Activated naive CD4-positive, alpha-beta T cell treated with anti-CD3 and anti-CD28 coated beads for 36 hours (primary cell): ENCODE data around the gene NRXN3. TPM values are rescaled to one million over a fixed set of nuclear protein-coding genes. Genes with fewer than 3 reads are reported as not detected.

Experiments used
- CTCF ChIA-PET: fragments of 350-600 bp; sonication (Branson Sonifier 250); formaldehyde crosslinking; loops from one replicate; lab custom pipeline; 2021; ENCODE audit warnings: antibody characterized with exemption; lab: Charles Lee
- DNase-seq: peaks from one replicate; pipeline ENCODE4 v3.0.0-alpha.2; 2020
- H3K27ac Mint-ChIP-seq: one replicate; pipeline ENCODE4 v1.8.0; 2021; ENCODE audit warnings: mild to moderate bottlenecking, mixed read lengths
- H3K27me3 Mint-ChIP-seq: one replicate; pipeline ENCODE4 v1.8.0; 2021; ENCODE audit warnings: low read depth, mixed read lengths
- H3K36me3 Mint-ChIP-seq: one replicate; pipeline ENCODE4 v1.8.0; 2021; ENCODE audit warnings: low read depth, mixed read lengths
- H3K4me1 Mint-ChIP-seq: one replicate; pipeline ENCODE4 v1.8.0; 2021; ENCODE audit warnings: low read depth, mixed read lengths
- H3K4me3 Mint-ChIP-seq: one replicate; pipeline ENCODE4 v1.8.0; 2021; ENCODE audit warnings: mild to moderate bottlenecking, moderate library complexity, mixed read lengths
- H3K9me3 Mint-ChIP-seq: one replicate; pipeline ENCODE4 v1.8.0; 2021; ENCODE audit warnings: mixed read lengths
- intact Hi-C: fragments of 100-400 bp; cut with micrococcal nuclease; formaldehyde crosslinking; loops from one replicate; pipeline ENCODE4 v1.15.1; 2023
- total RNA-seq, 2 experiments: library from RNA; stranded (reverse); gene quantifications; one replicate each; pipeline ENCODE4 v1.2.3, GENCODE V29; 2021

NRXN3 gene
- total RNA-seq, 2 experiments from 2014 or later: not detected

DNA sequence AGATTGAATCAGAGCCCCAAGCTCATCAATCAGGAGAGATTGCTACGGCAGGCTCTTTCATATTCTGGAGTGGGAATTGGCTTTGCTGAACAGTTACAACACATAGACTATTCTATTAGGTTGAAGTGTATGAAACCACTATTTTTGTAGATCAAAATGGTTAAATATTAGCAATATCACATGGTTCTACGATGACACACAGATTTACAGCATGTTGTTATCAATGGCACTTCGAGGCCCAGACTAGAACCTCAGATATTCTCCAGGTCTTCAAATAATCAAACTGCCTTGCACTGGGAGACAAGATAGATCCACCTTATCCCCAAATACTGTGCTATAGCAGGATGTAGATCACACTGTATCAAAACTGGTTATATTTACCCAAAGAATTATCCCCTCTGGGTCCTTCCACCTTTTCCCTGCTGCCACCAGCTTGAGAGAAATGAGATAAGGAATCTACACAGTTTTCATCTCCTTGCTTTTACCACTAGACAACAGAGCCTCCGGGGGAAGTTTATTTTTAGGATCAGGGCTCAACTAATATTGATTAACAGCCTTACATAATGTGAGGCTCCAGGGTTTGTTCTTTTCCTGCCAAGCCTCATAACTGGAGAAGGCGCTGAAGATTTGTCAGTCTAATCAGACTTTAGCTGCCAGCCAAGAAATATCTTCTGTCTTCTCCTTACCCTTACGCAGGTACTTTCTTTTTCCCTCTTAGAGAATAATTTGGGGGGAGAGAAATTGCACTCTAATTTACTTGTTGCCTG, 1534.1 kb downstream of the NRXN3 start:
- Mint-ChIP-seq H3K27ac (no peak overlapping the region), H3K4me1 (no peaks in the 10 kb centered on the region), H3K9me3 (peaks cover 2% of the 10 kb centered on the region), H3K4me3 (no peak overlapping the region), H3K36me3 (no peaks in the 10 kb centered on the region), H3K27me3 (no peaks in the 10 kb centered on the region)
- intact Hi-C loops: no loop called here
- CTCF ChIA-PET: no interaction called here
- DNase-seq: no peak

- peaks cover 2% of the 10 kb centered on the region for H3K9me3 Mint-ChIP-seq
- no peak overlapping the region for H3K4me3 Mint-ChIP-seq
- CTCF ChIA-PET: no interaction called here
- H3K27ac Mint-ChIP-seq: no peak overlapping the region
- intact Hi-C loops: no loop called here
- no peaks in the 10 kb centered on the region for H3K4me1 Mint-ChIP-seq
- H3K36me3 Mint-ChIP-seq: no peaks in the 10 kb centered on the region
- no peak for DNase-seq
- no peaks in the 10 kb centered on the region for H3K27me3 Mint-ChIP-seq
These were observed 1535.1 kb downstream of the NRXN3 start for GRCh38 chr14:79705126-79705894.

DNA sequence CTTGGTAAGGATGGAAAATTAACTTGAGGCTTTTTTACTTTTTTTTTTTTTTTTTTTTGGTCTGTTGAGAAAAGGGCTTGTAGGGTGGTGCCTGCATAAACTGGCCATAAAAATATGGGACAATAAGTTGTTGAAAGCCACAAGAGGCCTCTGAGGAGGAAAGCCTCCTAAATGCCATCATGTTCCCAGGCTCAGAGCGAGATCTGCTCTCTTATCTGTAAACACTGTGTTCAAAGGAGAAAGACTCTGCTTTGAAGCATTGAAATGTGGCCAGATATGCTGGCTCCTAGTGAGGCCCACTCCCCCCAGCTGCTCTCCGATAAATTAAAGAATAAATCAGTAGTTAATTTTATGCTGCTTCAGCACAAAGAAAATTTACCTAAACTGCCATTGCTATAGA, 1536.2 kb downstream of the NRXN3 start:
- H3K27me3 Mint-ChIP-seq: no peaks in the 10 kb centered on the region
- no peak for DNase-seq
- peaks cover 2% of the 10 kb centered on the region for H3K9me3 Mint-ChIP-seq
- no peaks in the 10 kb centered on the region for H3K4me1 Mint-ChIP-seq
- no peak overlapping the region for H3K27ac Mint-ChIP-seq
- CTCF ChIA-PET: no interaction called here
- H3K4me3 Mint-ChIP-seq: no peak overlapping the region
- no peaks in the 10 kb centered on the region for H3K36me3 Mint-ChIP-seq
- intact Hi-C loops: no loop called here

DNA sequence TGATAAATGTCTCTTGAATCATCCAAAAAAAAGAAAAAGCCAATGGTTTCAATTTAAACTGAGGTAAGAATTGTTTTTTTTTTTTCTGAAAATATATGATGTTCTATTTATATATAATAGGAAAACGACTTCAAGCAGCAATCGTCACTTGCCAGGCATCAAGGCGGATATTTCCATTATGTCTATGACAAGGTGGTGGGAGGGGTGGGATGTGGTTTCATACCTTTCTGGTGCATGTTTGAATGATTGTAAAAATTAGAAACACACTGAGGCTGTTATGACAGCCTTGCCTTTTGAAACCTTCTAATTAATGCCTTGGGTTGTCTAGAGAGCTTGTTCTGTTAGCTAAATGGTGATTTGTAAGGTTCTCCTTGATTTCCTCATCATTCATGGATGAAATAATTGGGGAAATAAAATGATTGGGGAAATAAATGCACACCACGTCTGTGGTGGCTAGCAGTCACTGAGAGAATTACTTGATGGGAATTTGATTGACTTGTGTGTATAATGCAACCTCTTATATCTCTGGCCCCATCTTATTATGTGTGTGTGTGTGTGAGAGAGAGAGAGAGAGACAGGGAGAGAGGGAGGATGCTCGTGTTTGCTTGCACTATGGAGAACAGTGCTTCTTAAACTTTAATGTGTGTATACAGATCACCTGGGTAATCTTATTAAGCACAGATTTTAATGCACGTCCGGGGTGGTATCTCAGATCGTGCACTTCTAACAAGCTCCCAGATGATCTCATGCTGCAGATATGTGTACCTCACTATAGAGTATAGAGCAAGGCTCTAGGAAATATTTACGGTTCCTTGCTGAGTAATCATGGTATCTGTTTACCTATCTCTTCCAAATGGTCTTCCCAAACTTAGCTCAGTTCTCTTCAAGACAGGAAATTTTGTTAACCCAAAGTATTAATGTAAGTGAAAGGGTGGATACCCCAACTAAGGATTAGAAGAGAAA, 1538.5 kb downstream of the NRXN3 start:
- H3K4me3 Mint-ChIP-seq: no peak overlapping the region
- H3K27me3 Mint-ChIP-seq: no peaks in the 10 kb centered on the region
- intact Hi-C loops: no loop called here
- no peak for DNase-seq
- no peaks in the 10 kb centered on the region for H3K36me3 Mint-ChIP-seq
- peaks cover 2% of the 10 kb centered on the region for H3K9me3 Mint-ChIP-seq
- CTCF ChIA-PET: no interaction called here
- no peaks in the 10 kb centered on the region for H3K4me1 Mint-ChIP-seq
- H3K27ac Mint-ChIP-seq: no peak overlapping the region

- H3K4me3 Mint-ChIP-seq: no peak overlapping the region
- no peak for DNase-seq
- H3K9me3 Mint-ChIP-seq: peaks cover 2% of the 10 kb centered on the region
- intact Hi-C loops: no loop called here
- no peaks in the 10 kb centered on the region for H3K36me3 Mint-ChIP-seq
- H3K4me1 Mint-ChIP-seq: no peaks in the 10 kb centered on the region
- H3K27me3 Mint-ChIP-seq: no peaks in the 10 kb centered on the region
- no peak overlapping the region for H3K27ac Mint-ChIP-seq
- CTCF ChIA-PET: no interaction called here
These were observed 1539.4 kb downstream of the NRXN3 start for GRCh38 chr14:79709573-79709972.

DNA sequence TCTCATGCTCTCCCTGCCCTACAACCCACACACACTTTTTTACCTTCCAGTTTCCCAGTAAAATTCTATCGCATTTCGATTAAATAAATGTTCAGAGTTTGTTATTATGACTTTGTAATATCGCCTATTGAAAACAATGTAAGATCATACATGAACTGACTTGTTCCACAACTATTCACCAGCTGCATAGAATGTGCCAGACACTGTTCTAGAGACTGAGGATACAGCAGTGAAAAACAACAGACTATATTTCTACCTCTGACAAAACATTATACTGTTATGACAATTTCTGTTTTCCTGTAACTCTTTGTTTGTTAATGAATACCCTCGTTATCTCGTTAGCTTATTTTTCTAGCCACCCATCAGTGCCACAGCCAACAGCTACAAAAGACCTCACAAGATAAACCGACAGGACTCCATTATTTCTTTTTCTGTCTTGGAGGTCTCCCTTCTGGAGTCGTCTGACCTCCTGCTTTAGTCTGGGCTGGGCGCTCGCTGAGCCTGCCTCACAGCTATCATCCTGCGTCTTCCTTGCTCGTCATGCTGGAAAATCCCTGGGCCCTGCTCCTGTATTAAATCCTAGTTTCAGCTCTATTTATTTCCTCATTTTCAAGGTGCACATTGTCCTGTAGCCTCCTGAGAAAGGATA, 1542.3 kb downstream of the NRXN3 start:
- H3K27me3 Mint-ChIP-seq: no peaks in the 10 kb centered on the region
- H3K36me3 Mint-ChIP-seq: no peaks in the 10 kb centered on the region
- H3K27ac Mint-ChIP-seq: no peak overlapping the region
- CTCF ChIA-PET: interaction anchor here (0.7 kb wide), 1 partner anchor 201 kb away, joined by 3 read pairs; no protein-coding TSS in a partner anchor
- no peaks in the 10 kb centered on the region for H3K4me1 Mint-ChIP-seq
- no peak for DNase-seq
- intact Hi-C loops: no loop called here
- no peak overlapping the region for H3K4me3 Mint-ChIP-seq
- H3K9me3 Mint-ChIP-seq: peaks cover 2% of the 10 kb centered on the region

- intact Hi-C loops: no loop called here
- H3K4me1 Mint-ChIP-seq: no peaks in the 10 kb centered on the region
- no peak for DNase-seq
- H3K9me3 Mint-ChIP-seq: no peaks in the 10 kb centered on the region
- H3K27ac Mint-ChIP-seq: no peak overlapping the region
- peaks cover 2% of the 10 kb centered on the region for H3K27me3 Mint-ChIP-seq
- no peak overlapping the region for H3K4me3 Mint-ChIP-seq
- H3K36me3 Mint-ChIP-seq: no peaks in the 10 kb centered on the region
- CTCF ChIA-PET: no interaction called here
These were observed 1551.4 kb downstream of the NRXN3 start for GRCh38 chr14:79721399-79722084.

- no peaks in the 10 kb centered on the region for H3K4me1 Mint-ChIP-seq
- H3K27ac Mint-ChIP-seq: no peak overlapping the region
- intact Hi-C loops: no loop called here
- no peaks in the 10 kb centered on the region for H3K9me3 Mint-ChIP-seq
- H3K36me3 Mint-ChIP-seq: no peaks in the 10 kb centered on the region
- CTCF ChIA-PET: no interaction called here
- H3K4me3 Mint-ChIP-seq: no peak overlapping the region
- H3K27me3 Mint-ChIP-seq: peaks cover 2% of the 10 kb centered on the region
- no peak for DNase-seq
These were observed 1555.0 kb downstream of the NRXN3 start for GRCh38 chr14:79724934-79725717.

- no peaks in the 10 kb centered on the region for H3K36me3 Mint-ChIP-seq
- intact Hi-C loops: no loop called here
- CTCF ChIA-PET: no interaction called here
- peaks cover 2% of the 10 kb centered on the region for H3K27me3 Mint-ChIP-seq
- no peak overlapping the region for H3K27ac Mint-ChIP-seq
- no peak overlapping the region for H3K4me3 Mint-ChIP-seq
- no peak for DNase-seq
- H3K4me1 Mint-ChIP-seq: no peaks in the 10 kb centered on the region
- H3K9me3 Mint-ChIP-seq: no peaks in the 10 kb centered on the region
These were observed 1557.7 kb downstream of the NRXN3 start for GRCh38 chr14:79727900-79728299.

DNA sequence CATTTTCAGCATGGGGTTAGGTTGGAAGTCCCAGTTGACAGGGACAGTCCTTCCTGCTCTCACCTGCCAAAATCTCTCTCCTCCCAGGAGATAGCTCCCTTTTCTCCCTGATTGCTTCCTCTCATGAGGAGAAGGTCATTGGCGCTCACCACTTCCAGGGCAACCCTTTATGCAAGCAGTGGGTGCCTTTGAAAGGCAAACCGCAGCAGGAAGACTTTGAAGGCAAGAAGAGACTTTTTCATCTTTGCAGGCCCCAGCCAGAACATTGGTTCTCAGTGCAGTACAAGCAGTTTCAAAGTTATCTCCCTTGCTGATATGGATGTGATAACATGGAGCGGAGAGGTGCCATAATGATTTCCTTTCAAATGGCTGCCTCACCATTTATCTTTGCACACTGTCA, 1558.2 kb downstream of the NRXN3 start:
- Mint-ChIP-seq H3K27me3 (peaks cover 2% of the 10 kb centered on the region), H3K36me3 (no peaks in the 10 kb centered on the region), H3K27ac (no peak overlapping the region), H3K4me3 (no peak overlapping the region), H3K9me3 (no peaks in the 10 kb centered on the region), H3K4me1 (no peaks in the 10 kb centered on the region)
- CTCF ChIA-PET: no interaction called here
- intact Hi-C loops: no loop called here
- DNase-seq: no peak

DNA sequence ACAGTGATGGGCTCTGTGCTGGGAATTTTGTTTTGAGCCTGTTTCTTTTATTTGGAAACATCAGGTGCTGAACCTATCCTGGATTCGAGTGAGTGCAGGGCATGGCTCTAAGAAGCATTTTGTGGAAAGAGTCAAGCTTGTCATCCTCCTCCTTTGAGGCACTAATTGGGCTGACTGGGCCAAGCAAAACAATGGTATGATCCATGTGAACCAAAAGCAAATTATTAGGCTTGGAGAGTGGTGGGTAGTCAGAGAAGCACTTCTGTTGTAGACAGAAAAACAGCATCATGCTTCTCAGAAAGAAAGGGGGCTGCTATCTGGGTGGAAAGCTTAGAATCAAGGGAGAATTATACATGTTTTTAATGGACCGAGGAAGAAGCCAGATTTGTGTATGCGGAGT, 1559.6 kb downstream of the NRXN3 start:
- Mint-ChIP-seq H3K27me3 (peaks cover 2% of the 10 kb centered on the region), H3K36me3 (no peaks in the 10 kb centered on the region), H3K4me3 (no peak overlapping the region), H3K27ac (no peak overlapping the region), H3K9me3 (no peaks in the 10 kb centered on the region), H3K4me1 (no peaks in the 10 kb centered on the region)
- intact Hi-C loops: no loop called here
- CTCF ChIA-PET: interaction anchor here (0.5 to 0.7 kb wide), 2 partner anchors 39 to 96 kb away, joined by 3 to 4 read pairs; no protein-coding TSS in a partner anchor
- DNase-seq: no peak
